Mesenchymal stem cell (in vitro differentiated cells and primary cell): ENCODE results near the gene RPLP2.
A peak's percentile ranks its signal among the peaks of the same experiment; 100 is the strongest.

Experiments
- DNase-seq: peaks from one replicate; pipeline ENCODE4 v3.0.0-alpha.2; 2013
- H2AFZ ChIP-seq: one replicate; pipeline ENCODE4 v1.6.1; 2013; ENCODE audit warnings: low read depth, mild to moderate bottlenecking, control low read depth, inconsistent platforms, low read length, moderate library complexity
- H2AK5ac ChIP-seq: 2 replicates; pipeline ENCODE4 v1.6.1; 2013; ENCODE audit warnings: low read length, moderate library complexity, mild to moderate bottlenecking, inconsistent platforms; ENCODE audit not compliant: severe bottlenecking
- H2BK120ac ChIP-seq: one replicate; pipeline ENCODE4 v1.6.1; 2013; ENCODE audit warnings: low read depth, mild to moderate bottlenecking, inconsistent platforms, low read length, moderate library complexity
- H2BK12ac ChIP-seq, 2 experiments: one replicate each; pipeline ENCODE4 v1.6.1; 2013; ENCODE audit warnings: inconsistent platforms in 2 of 2, low read length in 2 of 2, mild to moderate bottlenecking in 2 of 2, moderate library complexity in 2 of 2, control low read depth in 1 of 2
- H2BK15ac ChIP-seq: one replicate; pipeline ENCODE4 v1.6.1; 2013; ENCODE audit warnings: mild to moderate bottlenecking, low read depth, inconsistent platforms; ENCODE audit not compliant: poor library complexity, severe bottlenecking
- H2BK5ac ChIP-seq: 2 replicates; pipeline ENCODE4 v1.6.1; 2013; ENCODE audit warnings: low read depth, mild to moderate bottlenecking, low read length, control low read depth, inconsistent platforms; ENCODE audit not compliant: poor library complexity, severe bottlenecking
- H3K14ac ChIP-seq, 2 experiments: one replicate each; pipeline ENCODE4 v1.6.1; 2013; ENCODE audit warnings: inconsistent platforms in 2 of 2, low read length in 2 of 2, control low read depth in 1 of 2, mild to moderate bottlenecking in 1 of 2, moderate library complexity in 1 of 2
- H3K18ac ChIP-seq, 2 experiments: one replicate each; pipeline ENCODE4 v1.6.1; 2013; ENCODE audit warnings: inconsistent platforms in 2 of 2, low read length in 2 of 2, control low read depth in 1 of 2, low read depth in 1 of 2, mild to moderate bottlenecking in 1 of 2
- H3K23ac ChIP-seq, 2 experiments: one replicate each; pipeline ENCODE4 v1.6.1; 2013; ENCODE audit warnings: inconsistent platforms in 2 of 2, low read length in 2 of 2, mild to moderate bottlenecking in 2 of 2, moderate library complexity in 2 of 2, control low read depth in 1 of 2
- H3K27ac ChIP-seq: 2 replicates; pipeline ENCODE4 v1.5.1; 2013; ENCODE audit warnings: mild to moderate bottlenecking, moderate library complexity, low read length, control low read depth, inconsistent platforms; ENCODE audit not compliant: poor library complexity, severe bottlenecking
- H3K27me3 ChIP-seq, 2 experiments: 2 replicates each; pipeline versions ENCODE4 v1.6.1 to v1.7.0; 2013; ENCODE audit warnings: low read length in 2 of 2, mild to moderate bottlenecking in 2 of 2, moderate library complexity in 2 of 2, control low read depth in 1 of 2, inconsistent platforms in 1 of 2; ENCODE audit not compliant: control insufficient read depth in 1 of 2, insufficient read depth in 1 of 2
- H3K36me3 ChIP-seq, 2 experiments: 2 replicates each; pipeline versions ENCODE4 v1.6.1 to v1.7.0; 2013; ENCODE audit warnings: low read length in 2 of 2, control low read depth in 1 of 2, inconsistent platforms in 1 of 2, low read depth in 1 of 2, mild to moderate bottlenecking in 1 of 2; ENCODE audit not compliant: insufficient read depth in 2 of 2, control insufficient read depth in 1 of 2
- H3K4ac ChIP-seq, 2 experiments: one replicate each; pipeline ENCODE4 v1.6.1; 2013; ENCODE audit warnings: inconsistent platforms in 2 of 2, low read length in 2 of 2, mild to moderate bottlenecking in 2 of 2, moderate library complexity in 2 of 2, control low read depth in 1 of 2, low read depth in 1 of 2
- H3K4me1 ChIP-seq: 2 replicates; pipeline ENCODE4 v1.6.1; 2013; ENCODE audit warnings: low read depth, low read length, control low read depth; ENCODE audit not compliant: control insufficient read depth, insufficient read depth
- H3K4me2 ChIP-seq: 2 replicates; pipeline ENCODE4 v1.6.1; 2013; ENCODE audit warnings: low read length, mild to moderate bottlenecking, inconsistent platforms; ENCODE audit not compliant: poor library complexity, severe bottlenecking
- H3K4me3 ChIP-seq, 2 experiments: 2 replicates each; pipeline versions ENCODE4 v1.5.1 to v1.7.0; 2013; ENCODE audit warnings: low read length in 2 of 2, mild to moderate bottlenecking in 2 of 2, control low read depth in 1 of 2, low read depth in 1 of 2; ENCODE audit not compliant: insufficient read depth in 1 of 2
- H3K79me1 ChIP-seq: replicated peaks from 2 replicates; pipeline ENCODE4 v1.6.1; 2013; ENCODE audit warnings: mild to moderate bottlenecking, control low read depth, low read length, inconsistent platforms; ENCODE audit not compliant: poor library complexity, severe bottlenecking
- H3K9ac ChIP-seq: 2 replicates; pipeline ENCODE4 v1.7.0; 2013; ENCODE audit warnings: mild to moderate bottlenecking, low read length, moderate library complexity
- H3K9me3 ChIP-seq: 2 replicates; pipeline ENCODE4 v1.7.0; 2013; ENCODE audit warnings: mild to moderate bottlenecking, low read length; ENCODE audit not compliant: control insufficient read depth
- H4K8ac ChIP-seq: one replicate; pipeline ENCODE4 v1.6.1; 2013; ENCODE audit warnings: inconsistent platforms, mild to moderate bottlenecking, low read length, moderate library complexity
- H4K91ac ChIP-seq: one replicate; pipeline ENCODE4 v1.6.1; 2013; ENCODE audit warnings: mild to moderate bottlenecking, low read length, inconsistent platforms
- WGBS: methylation state at CpG from one replicate; pipeline ENCODE4 v1.1.7; 2013; ENCODE audit warnings: mixed read lengths; 5-methylcytosine and 5-hydroxymethylcytosine counted together

The RPLP2 gene

GRCh38 chr11:819943-820649 lies 10.3 kb downstream of the RPLP2 start:
- H3K9me3 ChIP-seq = no peaks in the 10 kb centered on the region
- peak; percentile 80 for DNase-seq

DNA sequence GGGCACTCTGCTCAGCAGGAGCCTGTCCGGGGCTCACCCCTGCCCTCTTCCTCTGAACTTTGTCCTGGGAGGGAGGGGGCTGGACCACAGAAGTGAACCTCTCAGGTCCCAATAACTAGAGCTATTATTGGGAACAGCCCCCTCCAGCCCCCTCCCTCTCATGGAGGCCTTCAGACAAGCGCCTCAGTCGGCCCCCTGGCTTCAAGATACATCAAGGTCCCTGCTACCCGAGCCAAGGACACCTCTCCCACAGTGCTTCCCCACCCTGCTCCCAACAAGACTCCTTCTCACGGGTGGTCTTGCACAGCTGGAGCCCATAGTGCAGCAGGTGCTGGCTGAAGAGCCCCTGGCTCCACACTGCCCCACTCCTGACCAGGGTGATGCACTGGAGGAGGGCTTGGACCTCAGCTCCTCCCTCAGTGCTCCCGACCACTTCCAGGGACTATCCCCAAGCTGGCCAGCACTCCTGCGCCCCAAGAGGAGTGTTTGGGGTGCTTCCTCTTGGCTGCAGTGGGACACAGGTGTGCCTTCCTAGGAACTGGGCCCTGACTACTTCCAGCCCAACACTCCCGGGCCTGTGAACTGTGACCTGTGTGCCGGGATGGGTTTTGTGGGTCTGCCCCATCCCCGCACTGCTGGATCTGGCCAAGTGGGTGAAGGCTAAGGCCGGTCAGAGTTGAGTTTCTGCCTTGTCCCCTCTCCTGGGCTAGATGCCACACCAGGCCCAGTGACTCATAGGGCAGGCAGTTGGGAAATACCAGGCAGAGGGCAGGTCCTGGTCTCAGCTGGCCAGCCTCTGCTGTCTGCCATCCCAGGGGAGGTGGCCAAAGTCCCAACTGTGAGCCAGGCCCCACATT lies 11.1 kb downstream of the RPLP2 start:
- no peak overlapping the region for H3K18ac ChIP-seq
- no peak overlapping the region for H3K23ac ChIP-seq
- DNase-seq = peak; percentile 71
- H3K27me3 ChIP-seq = no peaks in the 10 kb centered on the region
- H3K27ac ChIP-seq = no peak overlapping the region
- H3K4ac ChIP-seq = no peak overlapping the region
- peak overlapping the region; percentile 93 for H3K4me3 ChIP-seq
- no peak overlapping the region for H2BK120ac ChIP-seq
- H3K9ac ChIP-seq = peak overlapping the region; percentile 97
- peaks cover 25 to 52% of the 10 kb centered on the region in 2 experiments for H3K36me3 ChIP-seq
- H3K79me1 ChIP-seq = peaks cover 20% of the 10 kb centered on the region
- no peak overlapping the region for H2AK5ac ChIP-seq
- WGBS = 88% methylated on average over 11 of the region's 11 CpGs
- no peak overlapping the region for H3K14ac ChIP-seq
- no peak overlapping the region for H2BK12ac ChIP-seq
- no peak overlapping the region for H2BK15ac ChIP-seq
- H3K4me2 ChIP-seq = peak overlapping the region; percentile 55
- H4K91ac ChIP-seq = no peak overlapping the region
- peaks cover 41% of the 10 kb centered on the region for H3K4me1 ChIP-seq
- H4K8ac ChIP-seq = no peak overlapping the region
- H3K9me3 ChIP-seq = no peaks in the 10 kb centered on the region
- H2BK5ac ChIP-seq = no peak overlapping the region
- H2AFZ ChIP-seq = no peak overlapping the region

More at GRCh38 chr11:819943-820649, 10.3 kb downstream of the RPLP2 start:
- Histone ChIP-seq H2AFZ (no peak overlapping the region), H2BK120ac (peak overlapping the region; percentile 71), H3K4me2 (peak overlapping the region; percentile 55), H3K9ac (peak overlapping the region; percentile 97), H3K4ac (no peak overlapping the region), H2BK15ac (no peak overlapping the region), H3K4me1 (peaks cover 37% of the 10 kb centered on the region), H3K18ac (peak overlapping the region in 1 of 2 experiments; percentile 86), H3K79me1 (peaks cover 20% of the 10 kb centered on the region), H3K27ac (no peak overlapping the region), H3K36me3 (peaks cover 19 to 51% of the 10 kb centered on the region in 2 experiments), H2BK5ac (no peak overlapping the region), H3K27me3 (no peaks in the 10 kb centered on the region), H4K8ac (peak overlapping the region; percentile 53), H2BK12ac (no peak overlapping the region), H2AK5ac (no peak overlapping the region), H3K4me3 (peak overlapping the region; percentile 93), H4K91ac (no peak overlapping the region), H3K14ac (peak overlapping the region in 1 of 2 experiments; percentile 63), H3K23ac (no peak overlapping the region)
- 12% methylated on average over 46 of the region's 47 CpGs for WGBS

DNA sequence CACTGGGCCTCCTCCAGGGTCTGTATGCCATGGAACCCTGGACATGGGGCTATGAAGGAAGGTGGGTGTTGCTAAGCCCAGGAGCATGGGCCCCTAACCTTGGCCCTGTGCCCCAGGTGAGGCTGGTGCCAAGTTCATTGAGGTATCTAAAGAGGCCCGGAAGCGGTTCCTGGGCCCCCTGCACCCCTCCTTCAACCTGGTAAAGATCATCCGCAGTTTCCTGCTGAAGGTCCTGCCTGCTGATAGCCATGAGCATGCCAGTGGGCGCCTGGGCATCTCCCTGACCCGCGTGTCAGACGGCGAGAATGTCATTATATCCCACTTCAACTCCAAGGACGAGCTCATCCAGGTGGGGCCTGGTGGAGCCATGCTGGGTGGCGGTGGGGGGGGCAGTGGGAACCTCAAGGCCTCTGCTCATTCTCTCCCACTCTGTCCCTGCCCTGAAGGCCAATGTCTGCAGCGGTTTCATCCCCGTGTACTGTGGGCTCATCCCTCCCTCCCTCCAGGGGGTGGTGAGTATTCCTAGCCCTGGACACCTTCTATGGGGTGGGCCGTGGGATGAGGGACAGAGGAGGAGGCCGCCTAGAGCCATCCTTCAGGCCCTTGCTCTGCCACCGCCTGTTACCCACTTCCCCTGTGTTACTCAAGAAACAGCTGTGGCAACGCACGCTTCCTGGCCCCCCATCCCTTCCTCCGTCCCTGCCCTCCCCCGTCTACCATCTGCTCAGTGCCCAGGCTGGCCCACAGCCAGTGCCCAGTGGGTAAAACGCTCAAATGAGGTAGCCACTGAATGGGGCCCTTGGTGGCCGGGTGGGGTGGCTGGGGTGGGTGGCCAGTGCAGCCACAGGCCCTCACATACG lies 12.0 kb downstream of the RPLP2 start:
- H4K91ac ChIP-seq = no peak overlapping the region
- no peaks in the 10 kb centered on the region for H3K9me3 ChIP-seq
- no peak overlapping the region for H3K4me2 ChIP-seq
- no peak overlapping the region for H2AFZ ChIP-seq
- H2BK120ac ChIP-seq = no peak overlapping the region
- no peak for DNase-seq
- H2BK5ac ChIP-seq = no peak overlapping the region
- no peak overlapping the region for H3K23ac ChIP-seq
- H2BK12ac ChIP-seq = no peak overlapping the region
- H3K79me1 ChIP-seq = peaks cover 20% of the 10 kb centered on the region
- no peak overlapping the region for H2BK15ac ChIP-seq
- no peak overlapping the region for H4K8ac ChIP-seq
- peaks cover 25 to 48% of the 10 kb centered on the region in 2 experiments for H3K36me3 ChIP-seq
- peak overlapping the region; percentile 97 for H3K9ac ChIP-seq
- no peak overlapping the region for H2AK5ac ChIP-seq
- no peak overlapping the region for H3K27ac ChIP-seq
- peaks cover 0 to 2% of the 10 kb centered on the region in 2 experiments for H3K27me3 ChIP-seq
- H3K18ac ChIP-seq = no peak overlapping the region
- 93% methylated on average over 15 of the region's 22 CpGs for WGBS
- H3K4ac ChIP-seq = no peak overlapping the region
- no peak overlapping the region for H3K14ac ChIP-seq
- H3K4me1 ChIP-seq = peaks cover 46% of the 10 kb centered on the region
- H3K4me3 ChIP-seq = peak overlapping the region in 1 of 2 experiments; percentile 93
